ENCODE data around the gene DENND10.

Gene DENND10

DNA sequence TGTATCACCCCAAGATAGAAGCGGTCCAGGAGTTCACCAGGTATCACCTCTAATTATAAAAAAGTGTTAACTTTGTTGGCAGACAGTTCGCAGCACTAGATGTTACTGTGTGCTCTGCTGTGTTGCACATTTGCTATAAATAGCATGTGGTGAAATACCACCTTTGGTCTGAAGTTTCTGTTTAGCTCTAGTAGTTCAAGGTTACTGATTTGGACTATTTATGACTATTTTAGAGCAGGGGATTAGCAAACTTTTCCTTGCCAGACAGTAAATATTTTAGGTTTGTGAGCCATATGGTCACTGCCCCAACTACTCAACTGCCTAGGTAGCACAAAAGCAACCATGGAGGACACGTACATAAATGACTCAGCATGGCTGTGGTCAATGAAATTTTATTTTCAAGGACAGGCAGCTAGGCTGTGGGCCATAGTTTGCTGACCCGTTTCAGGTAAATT lies 16.5 kb downstream of the DENND10 start:
- H3K4me3 ChIP-seq (replicated peaks in 1 of 2; ENCODE audit: low read depth in 2 of 2, low read length in 2 of 2): no peak overlapping the region
- peak in 1 of 2 donors; percentile 59 for DNase-seq (ENCODE audit: low read depth in 2 of 2)
- TF ChIP-seq, protein P1, sequence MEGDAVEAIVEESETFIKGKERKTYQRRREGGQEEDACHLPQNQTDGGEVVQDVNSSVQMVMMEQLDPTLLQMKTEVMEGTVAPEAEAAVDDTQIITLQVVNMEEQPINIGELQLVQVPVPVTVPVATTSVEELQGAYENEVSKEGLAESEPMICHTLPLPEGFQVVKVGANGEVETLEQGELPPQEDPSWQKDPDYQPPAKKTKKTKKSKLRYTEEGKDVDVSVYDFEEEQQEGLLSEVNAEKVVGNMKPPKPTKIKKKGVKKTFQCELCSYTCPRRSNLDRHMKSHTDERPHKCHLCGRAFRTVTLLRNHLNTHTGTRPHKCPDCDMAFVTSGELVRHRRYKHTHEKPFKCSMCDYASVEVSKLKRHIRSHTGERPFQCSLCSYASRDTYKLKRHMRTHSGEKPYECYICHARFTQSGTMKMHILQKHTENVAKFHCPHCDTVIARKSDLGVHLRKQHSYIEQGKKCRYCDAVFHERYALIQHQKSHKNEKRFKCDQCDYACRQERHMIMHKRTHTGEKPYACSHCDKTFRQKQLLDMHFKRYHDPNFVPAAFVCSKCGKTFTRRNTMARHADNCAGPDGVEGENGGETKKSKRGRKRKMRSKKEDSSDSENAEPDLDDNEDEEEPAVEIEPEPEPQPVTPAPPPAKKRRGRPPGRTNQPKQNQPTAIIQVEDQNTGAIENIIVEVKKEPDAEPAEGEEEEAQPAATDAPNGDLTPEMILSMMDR (IDR thresholded peaks at IDR 0.05; ENCODE audit: low read depth, low read length): no peak

GRCh38 chr10:119120875-119121274 lies 17.0 kb downstream of the DENND10 start:
- TF ChIP-seq, protein P1 (IDR thresholded peaks at IDR 0.05; ENCODE audit: low read depth, low read length): no peak
- no peak for DNase-seq (ENCODE audit: low read depth in 2 of 2)
- no peak overlapping the region for H3K4me3 ChIP-seq (replicated peaks in 1 of 2; ENCODE audit: low read depth in 2 of 2, low read length in 2 of 2)

DNA sequence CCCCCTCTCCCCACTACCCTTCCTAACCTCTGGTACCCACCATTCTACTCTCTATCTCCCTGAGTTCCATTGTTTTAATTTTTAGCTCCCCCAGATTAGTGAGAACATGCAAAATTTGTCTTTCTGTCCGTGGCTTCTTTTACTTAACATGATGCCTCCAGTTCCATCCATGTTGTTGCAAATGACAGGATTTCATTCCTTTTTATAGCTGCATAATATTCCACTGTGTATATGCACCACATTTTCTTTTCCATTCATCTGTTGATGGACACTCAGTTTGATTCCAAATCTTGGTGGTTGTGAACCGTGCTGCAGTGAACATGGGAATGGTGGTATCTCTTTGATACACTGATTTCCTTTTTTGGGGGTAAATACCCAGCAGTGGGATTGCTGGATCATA lies 22.0 kb downstream of the DENND10 start:
- DNase-seq (ENCODE audit: low read depth in 2 of 2): no peak
- TF ChIP-seq, protein P1 (IDR thresholded peaks at IDR 0.05; ENCODE audit: low read depth, low read length): no peak
- H3K4me3 ChIP-seq (replicated peaks in 1 of 2; ENCODE audit: low read depth in 2 of 2, low read length in 2 of 2): no peak overlapping the region

- TF ChIP-seq, protein P1 (IDR thresholded peaks at IDR 0.05; ENCODE audit: low read depth, low read length): no peak
- H3K4me3 ChIP-seq (replicated peaks in 1 of 2; ENCODE audit: low read depth in 2 of 2, low read length in 2 of 2): no peak overlapping the region
- DNase-seq (ENCODE audit: low read depth in 2 of 2): peak in 1 of 2 donors; percentile 46
Measured at GRCh38 chr10:119129721-119130120, 25.8 kb downstream of the DENND10 start.

DNA sequence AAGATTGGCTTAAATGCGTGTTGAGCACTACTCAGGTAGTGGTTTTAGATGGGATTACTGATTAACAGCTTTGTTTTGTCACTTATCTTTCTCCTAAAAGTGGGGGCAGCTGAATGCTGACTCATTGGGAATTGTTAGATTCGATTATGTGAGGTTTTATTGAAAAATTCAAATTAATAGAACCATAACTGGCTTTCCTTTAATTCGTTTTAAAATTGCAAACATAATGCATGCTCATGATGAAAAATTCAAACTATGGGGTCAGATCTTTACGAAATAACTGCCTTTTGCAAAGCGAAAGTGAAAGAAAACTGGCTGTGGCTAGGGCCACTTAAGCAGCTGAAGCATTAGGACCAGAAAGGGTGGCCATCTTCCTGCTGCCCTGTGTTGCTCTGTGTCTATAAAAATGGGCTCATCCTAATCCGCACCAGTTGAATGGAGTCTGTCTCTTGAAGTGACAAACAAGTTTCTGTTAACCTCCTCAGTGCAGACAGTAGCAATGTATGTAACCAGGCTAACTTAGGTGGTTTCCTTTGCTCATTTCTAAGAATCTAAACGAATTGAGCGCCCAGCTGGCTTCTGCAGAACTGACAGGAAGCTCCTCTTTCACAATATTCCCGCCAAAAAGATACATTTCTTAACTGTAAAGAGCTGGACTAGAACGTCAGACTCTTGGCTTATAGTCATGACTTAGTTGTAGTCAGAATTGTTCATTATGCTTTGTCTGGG lies 27.8 kb downstream of the DENND10 start:
- H3K4me3 ChIP-seq (replicated peaks in 1 of 2; ENCODE audit: low read depth in 2 of 2, low read length in 2 of 2): peak overlapping the region in 1 of 2 donors; percentile 11
- peak; percentile 66 to 69 for DNase-seq (ENCODE audit: low read depth in 2 of 2)
- TF ChIP-seq, protein P1 (IDR thresholded peaks at IDR 0.05; ENCODE audit: low read depth, low read length): no peak

- H3K4me3 ChIP-seq (replicated peaks in 1 of 2; ENCODE audit: low read depth in 2 of 2, low read length in 2 of 2): no peak overlapping the region
- no peak for DNase-seq (ENCODE audit: low read depth in 2 of 2)
- TF ChIP-seq, protein P1 (IDR thresholded peaks at IDR 0.05; ENCODE audit: low read depth, low read length): no peak
Measured at GRCh38 chr10:119132521-119133345, 28.8 kb downstream of the DENND10 start.

Measured in cardiac fibroblast (primary cell).